ENCODE measurements around the gene BTNL9. TPM values are rescaled to one million over a fixed set of nuclear protein-coding genes. Genes with fewer than 3 reads are reported as not detected.
"Not testable (repeated sequence)": the region's sequence is repeated elsewhere in the genome, so short reads cannot be mapped to it uniquely, and the experiment has no call there.

BTNL9 gene
- total and polyA plus RNA-seq, 12 donors: 4.2 to 62.7 (median 17.6) TPM

- Histone ChIP-seq H3K4me1 (replicated peaks in 1 of 2) (no peaks in the 10 kb centered on the region), H3K27ac (no peak overlapping the region), H3K4me3 (no peak overlapping the region), H3K27me3 (no peaks in the 10 kb centered on the region), H3K36me3 (replicated peaks in 1 of 2) (no peaks in the 10 kb centered on the region), H3K9me3 (replicated peaks in 1 of 3) (no peaks in the 10 kb centered on the region)
- intact Hi-C loops (cut with DNase I): no loop called here
- no peak for TF ChIP-seq POLR2A (IDR thresholded peaks at IDR 0.05)
- no peak for TF ChIP-seq CTCF (IDR thresholded peaks at IDR 0.05)
- 66 to 81% (median 71%) methylated on average over 3 to 6 of the region's 6 CpGs for WGBS, 4 donors
- no peak for DNase-seq
Measured at GRCh38 chr5:181008136-181008535, 31.9 kb upstream of the BTNL9 start.

- H3K36me3 ChIP-seq (replicated peaks in 1 of 2); intact Hi-C loops (cut with DNase I); H3K27ac ChIP-seq; H3K9me3 ChIP-seq (replicated peaks in 1 of 3); H3K4me1 ChIP-seq (replicated peaks in 1 of 2); H3K27me3 ChIP-seq; DNase-seq; H3K4me3 ChIP-seq: not testable (repeated sequence)
- WGBS, 4 donors: 83 to 95% (median 92%) methylated on average over 4 of the region's 4 CpGs
Measured at GRCh38 chr5:181010018-181010417, 30.0 kb upstream of the BTNL9 start.

GRCh38 chr5:181014654-181015053 lies 25.4 kb upstream of the BTNL9 start:
- intact Hi-C loops (cut with DNase I); H3K4me3 ChIP-seq: not testable (repeated sequence)

GRCh38 chr5:181017448-181017847 lies 22.6 kb upstream of the BTNL9 start:
- WGBS, 4 donors: 83 to 90% (median 88%) methylated on average over 3 of the region's 3 CpGs

More at GRCh38 chr5:181014654-181015053, 25.4 kb upstream of the BTNL9 start:
- not testable (repeated sequence) for DNase-seq; H3K9me3 ChIP-seq (replicated peaks in 1 of 3); H3K4me1 ChIP-seq (replicated peaks in 1 of 2); H3K36me3 ChIP-seq (replicated peaks in 1 of 2); H3K27me3 ChIP-seq; H3K27ac ChIP-seq

GRCh38 chr5:181020688-181021087 lies 19.4 kb upstream of the BTNL9 start:
- TF ChIP-seq CTCF (IDR thresholded peaks at IDR 0.05) (no peak), POLR2A (IDR thresholded peaks at IDR 0.05) (no peak)
- Histone ChIP-seq H3K4me3 (no peak overlapping the region), H3K9me3 (replicated peaks in 1 of 3) (peaks cover 0 to 8% (median 0%) of the 10 kb centered on the region in 3 donors), H3K27ac (no peak overlapping the region), H3K27me3 (no peaks in the 10 kb centered on the region), H3K4me1 (replicated peaks in 1 of 2) (no peaks in the 10 kb centered on the region), H3K36me3 (replicated peaks in 1 of 2) (no peaks in the 10 kb centered on the region)
- DNase-seq: no peak
- intact Hi-C loops (cut with DNase I): no loop called here
- 80 to 85% (median 82%) methylated on average over 2 to 3 of the region's 3 CpGs for WGBS, 4 donors

More at GRCh38 chr5:181017448-181017847, 22.6 kb upstream of the BTNL9 start:
- H3K9me3 ChIP-seq (replicated peaks in 1 of 3); intact Hi-C loops (cut with DNase I); H3K4me3 ChIP-seq; H3K27me3 ChIP-seq; H3K4me1 ChIP-seq (replicated peaks in 1 of 2); H3K36me3 ChIP-seq (replicated peaks in 1 of 2); H3K27ac ChIP-seq; DNase-seq: not testable (repeated sequence)

- intact Hi-C loops (cut with DNase I): no loop called here
- no peak for DNase-seq
- peaks cover 0 to 8% (median 0%) of the 10 kb centered on the region in 3 donors for H3K9me3 ChIP-seq (replicated peaks in 1 of 3)
Measured at GRCh38 chr5:181024245-181025064, 15.6 kb upstream of the BTNL9 start.

More at GRCh38 chr5:181024245-181025064, 15.6 kb upstream of the BTNL9 start:
- Histone ChIP-seq H3K36me3 (replicated peaks in 1 of 2) (no peaks in the 10 kb centered on the region), H3K27ac (no peak overlapping the region), H3K4me1 (replicated peaks in 1 of 2) (no peaks in the 10 kb centered on the region), H3K27me3 (no peaks in the 10 kb centered on the region), H3K4me3 (no peak overlapping the region)
- WGBS, 4 donors: 48 to 54% methylated on average over 1 of the region's 1 CpG; no CpG with 5 or more reads in 2 of the 4 donors
- no peak for TF ChIP-seq POLR2A (IDR thresholded peaks at IDR 0.05)
- TF ChIP-seq CTCF (IDR thresholded peaks at IDR 0.05): no peak
